Liver (tissue), 3 donors: ENCODE measurements around the gene BLVRA.

ENCODE experiments used
- ATF3 ChIP-seq: IDR thresholded peaks from 2 replicates; pipeline ENCODE4 v1.6.1; 2016; ENCODE audit warnings: antibody characterized with exemption
- CTCF ChIP-seq: fragments of 150-350 bp; IDR thresholded peaks from 2 replicates; pipeline ENCODE4 v1.5.1; 2017; ENCODE audit warnings: improper control_type of control experiment, low read depth, low read length; ENCODE audit not compliant: missing input control
- EGR1 ChIP-seq, 2 donors: IDR thresholded peaks; 2 replicates each; pipeline ENCODE4 v1.6.1; 2016 to 2018; ENCODE audit warnings: antibody characterized with exemption in 2 of 2, low read depth in 2 of 2
- GABPA ChIP-seq, 2 donors: IDR thresholded peaks in 1 of 2; conservative IDR thresholded peaks in 1 of 2; 2 replicates each; pipeline ENCODE4 v1.6.1; 2016; ENCODE audit warnings: antibody characterized with exemption in 2 of 2, mild to moderate bottlenecking in 1 of 2, moderate library complexity in 1 of 2
- MAX ChIP-seq: IDR thresholded peaks from 2 replicates; pipeline ENCODE4 v1.6.1; 2016; ENCODE audit warnings: antibody characterized with exemption
- REST ChIP-seq: IDR thresholded peaks from 2 replicates; pipeline ENCODE4 v1.6.1; 2016; ENCODE audit warnings: antibody characterized with exemption, mild to moderate bottlenecking
- SP1 ChIP-seq: IDR thresholded peaks from 2 replicates; pipeline ENCODE4 v1.6.1; 2018; ENCODE audit warnings: antibody characterized with exemption, mild to moderate bottlenecking
- donor health status: healthy.
- donor health status: healthy.

GRCh38 chr7:43729924-43730248 is 28.6 kb upstream of the BLVRA start:
- TF ChIP-seq CTCF (no peak), ATF3 (no peak), GABPA (IDR thresholded peaks at IDR 0.05 in 1 of 2, conservative IDR thresholded peaks at IDR 0.05 in 1 of 2) (no peak), EGR1 (IDR thresholded peaks at IDR 0.05; ENCODE audit: low read depth in 2 of 2) (no peak), REST (no peak), SP1 (no peak), MAX (no peak)
